22Rv1 (cell line): ENCODE results near the gene SLC6A6.

Experiments
- ZFX ChIP-seq: fragments of 450-650 bp; IDR thresholded peaks from 2 replicates; pipeline ENCODE4 v1.6.1; 2017; ENCODE audit warnings: antibody characterized with exemption, borderline replicate concordance
- TF ChIP-seq, protein P1 (sequence below): fragments of 450-650 bp; IDR thresholded peaks from 2 replicates; pipeline ENCODE4 v1.5.1; 2017; ENCODE audit warnings: mild to moderate bottlenecking

DNA sequence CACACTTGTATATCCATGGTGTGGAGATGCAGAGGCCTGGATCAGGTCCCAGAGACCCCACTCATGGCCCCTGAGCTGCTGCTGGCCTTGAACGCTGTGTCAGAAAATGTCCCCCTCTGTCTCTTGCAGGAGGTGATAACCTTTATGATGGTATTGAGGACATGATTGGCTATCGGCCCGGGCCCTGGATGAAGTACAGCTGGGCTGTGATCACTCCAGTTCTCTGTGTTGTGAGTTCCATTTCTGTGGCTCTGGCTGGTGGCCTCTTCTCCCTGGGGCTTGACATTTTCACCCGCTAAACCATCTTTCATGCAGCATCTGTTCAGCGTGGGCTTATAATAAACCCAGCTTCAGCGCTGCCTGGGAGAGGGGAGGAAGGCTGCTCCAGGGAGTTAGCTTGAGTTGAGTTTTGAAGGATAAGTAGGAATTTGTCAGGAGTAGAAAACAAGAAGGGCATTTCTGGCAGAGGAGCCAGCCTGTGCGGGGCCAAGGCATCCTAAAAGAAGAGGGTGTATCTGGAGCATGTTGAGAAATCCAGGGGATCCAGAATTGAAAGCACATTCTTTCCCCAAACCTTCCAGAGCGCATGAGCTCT is 76.6 kb downstream of the SLC6A6 start:
- TF ChIP-seq, protein P1, sequence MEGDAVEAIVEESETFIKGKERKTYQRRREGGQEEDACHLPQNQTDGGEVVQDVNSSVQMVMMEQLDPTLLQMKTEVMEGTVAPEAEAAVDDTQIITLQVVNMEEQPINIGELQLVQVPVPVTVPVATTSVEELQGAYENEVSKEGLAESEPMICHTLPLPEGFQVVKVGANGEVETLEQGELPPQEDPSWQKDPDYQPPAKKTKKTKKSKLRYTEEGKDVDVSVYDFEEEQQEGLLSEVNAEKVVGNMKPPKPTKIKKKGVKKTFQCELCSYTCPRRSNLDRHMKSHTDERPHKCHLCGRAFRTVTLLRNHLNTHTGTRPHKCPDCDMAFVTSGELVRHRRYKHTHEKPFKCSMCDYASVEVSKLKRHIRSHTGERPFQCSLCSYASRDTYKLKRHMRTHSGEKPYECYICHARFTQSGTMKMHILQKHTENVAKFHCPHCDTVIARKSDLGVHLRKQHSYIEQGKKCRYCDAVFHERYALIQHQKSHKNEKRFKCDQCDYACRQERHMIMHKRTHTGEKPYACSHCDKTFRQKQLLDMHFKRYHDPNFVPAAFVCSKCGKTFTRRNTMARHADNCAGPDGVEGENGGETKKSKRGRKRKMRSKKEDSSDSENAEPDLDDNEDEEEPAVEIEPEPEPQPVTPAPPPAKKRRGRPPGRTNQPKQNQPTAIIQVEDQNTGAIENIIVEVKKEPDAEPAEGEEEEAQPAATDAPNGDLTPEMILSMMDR: no peak
- no peak for TF ChIP-seq ZFX
